ENCODE measurements around the gene SIK3. TPM values are rescaled to one million over a fixed set of nuclear protein-coding genes. Genes with fewer than 3 reads are reported as not detected.

Gene SIK3
- total RNA-seq, 1 experiment from 2014 or later, result 14.5 TPM

GRCh38 chr11:116828632-116829524 is 269.4 kb downstream of the SIK3 start:
- Histone ChIP-seq H3F3A (ENCODE audit: low read length, unreplicated experiment) (no peaks in the 10 kb centered on the region), H3K9ac (ENCODE audit: low read length) (no peak overlapping the region), H3K4me1 (ENCODE audit: insufficient read depth, low read length) (no peaks in the 10 kb centered on the region), H3K9me3 (ENCODE audit: low read length) (no peaks in the 10 kb centered on the region), H3K4me2 (ENCODE audit: low read length) (no peak overlapping the region), H2AFZ (ENCODE audit: low read length) (no peak overlapping the region), H3K79me2 (ENCODE audit: low read length) (no peaks in the 10 kb centered on the region), H3K4me3 (ENCODE audit: low read length) (no peak overlapping the region), H3K27me3 (ENCODE audit: low read length) (no peaks in the 10 kb centered on the region), H3K9me2 (replicated peaks; ENCODE audit: low read length) (no peaks in the 10 kb centered on the region), H4K20me1 (ENCODE audit: low read length) (no peaks in the 10 kb centered on the region), H3K36me3 (ENCODE audit: low read depth, low read length) (no peaks in the 10 kb centered on the region), H3K27ac (ENCODE audit: low read length) (no peak overlapping the region)
- BruUV-seq (replicated peaks), result no TSS peak
- intact Hi-C loops (cut with micrococcal nuclease), result no loop called here
- ChIA-PET POLR2A (ENCODE audit: unreplicated experiment) (no interaction called here), CTCF (interaction anchor here (0.6 kb wide), 1 partner anchor 41 kb away, joined by 4 read pairs; no protein-coding TSS in a partner anchor)
- ATAC-seq, result no peak
- DNase-seq, result no peak
- TF ChIP-seq CTCF (conservative IDR thresholded peaks at IDR 0.05; ENCODE audit: low read depth, low read length), result no peak
- no peak for TF ChIP-seq EZH2 (IDR thresholded peaks at IDR 0.05; ENCODE audit: low read length, unreplicated experiment)
- no peak for TF ChIP-seq EZH2phosphoT487 (IDR thresholded peaks at IDR 0.05; ENCODE audit: borderline replicate concordance, low read length)

DNA sequence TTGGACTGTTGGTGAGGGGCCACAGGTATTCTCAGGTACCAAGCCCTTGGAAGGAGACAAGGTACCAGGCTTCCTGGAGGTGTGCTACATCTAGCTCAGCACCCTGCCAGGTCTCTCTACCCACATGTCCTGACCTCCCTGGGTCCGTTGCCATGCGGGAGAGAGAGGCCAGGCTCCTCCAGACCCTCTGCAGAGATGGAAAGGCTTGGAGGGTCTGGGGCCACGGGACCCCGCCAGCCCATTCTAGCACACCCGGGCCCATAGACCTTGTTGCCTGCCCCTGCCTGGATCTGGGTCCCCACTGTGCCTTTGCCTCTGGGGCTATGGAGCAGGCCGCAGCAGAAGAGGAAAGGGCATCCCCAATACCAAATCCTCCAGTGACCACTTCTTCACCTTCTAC is 270.8 kb downstream of the SIK3 start:
- H3K27me3 ChIP-seq (ENCODE audit: low read length), result no peaks in the 10 kb centered on the region
- H2AFZ ChIP-seq (ENCODE audit: low read length), result no peak overlapping the region
- H3F3A ChIP-seq (ENCODE audit: low read length, unreplicated experiment), result no peaks in the 10 kb centered on the region
- H3K4me2 ChIP-seq (ENCODE audit: low read length), result no peak overlapping the region
- DNase-seq (no peak), ATAC-seq (no peak)
- TF ChIP-seq EZH2 (IDR thresholded peaks at IDR 0.05; ENCODE audit: low read length, unreplicated experiment), result no peak
- no peak for TF ChIP-seq EZH2phosphoT487 (IDR thresholded peaks at IDR 0.05; ENCODE audit: borderline replicate concordance, low read length)
- TF ChIP-seq CTCF (conservative IDR thresholded peaks at IDR 0.05; ENCODE audit: low read depth, low read length), result no peak
- H3K9me3 ChIP-seq (ENCODE audit: low read length), result no peaks in the 10 kb centered on the region
- no peak overlapping the region for H3K27ac ChIP-seq (ENCODE audit: low read length)
- H3K79me2 ChIP-seq (ENCODE audit: low read length), result no peaks in the 10 kb centered on the region
- no TSS peak for BruUV-seq (replicated peaks)
- CTCF ChIA-PET, result no interaction called here
- no peak overlapping the region for H3K9ac ChIP-seq (ENCODE audit: low read length)
- no peaks in the 10 kb centered on the region for H3K36me3 ChIP-seq (ENCODE audit: low read depth, low read length)
- H4K20me1 ChIP-seq (ENCODE audit: low read length), result no peaks in the 10 kb centered on the region
- POLR2A ChIA-PET (ENCODE audit: unreplicated experiment), result no interaction called here
- H3K4me1 ChIP-seq (ENCODE audit: insufficient read depth, low read length), result no peaks in the 10 kb centered on the region
- no peaks in the 10 kb centered on the region for H3K9me2 ChIP-seq (replicated peaks; ENCODE audit: low read length)
- H3K4me3 ChIP-seq (ENCODE audit: low read length), result no peak overlapping the region
- intact Hi-C loops (cut with micrococcal nuclease), result no loop called here

DNA sequence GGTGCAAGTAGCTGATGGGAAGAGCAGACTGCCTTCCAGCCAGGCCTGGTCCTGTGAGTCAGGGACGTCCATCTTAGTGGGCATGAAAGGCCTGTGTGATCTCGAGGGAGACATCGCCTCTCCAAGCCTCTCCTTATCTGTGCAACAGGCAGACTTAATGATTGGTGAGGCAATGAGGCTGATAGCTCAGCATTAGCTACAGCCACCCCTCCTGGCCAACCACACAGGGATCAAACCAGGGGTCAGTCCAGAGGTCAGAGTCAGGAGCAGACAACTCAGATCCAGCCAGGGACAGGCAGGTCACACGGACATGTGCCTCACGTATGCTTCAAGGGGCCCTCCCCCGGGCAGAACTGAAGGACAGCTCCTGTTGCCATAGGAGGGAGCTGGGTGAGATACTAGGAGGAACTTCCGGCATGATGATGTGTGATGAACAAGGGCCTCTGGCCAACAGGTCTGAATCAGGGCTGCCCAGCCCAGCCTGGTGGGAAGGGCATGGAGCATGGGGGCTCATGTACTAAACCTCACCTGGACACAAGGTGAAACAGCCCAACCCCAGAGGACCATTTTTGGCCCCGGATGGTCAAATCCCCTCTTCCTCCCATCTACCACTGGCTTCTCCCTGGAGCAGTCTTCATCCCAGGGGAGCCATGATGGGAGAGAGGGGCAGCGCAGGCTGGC is 271.3 kb downstream of the SIK3 start:
- Histone ChIP-seq H3K4me3 (ENCODE audit: low read length) (no peak overlapping the region), H3K9ac (ENCODE audit: low read length) (no peak overlapping the region), H3K79me2 (ENCODE audit: low read length) (no peaks in the 10 kb centered on the region), H3K27me3 (ENCODE audit: low read length) (no peaks in the 10 kb centered on the region), H3K27ac (ENCODE audit: low read length) (no peak overlapping the region), H3F3A (ENCODE audit: low read length, unreplicated experiment) (no peaks in the 10 kb centered on the region), H3K9me3 (ENCODE audit: low read length) (no peaks in the 10 kb centered on the region), H3K4me1 (ENCODE audit: insufficient read depth, low read length) (no peaks in the 10 kb centered on the region), H2AFZ (ENCODE audit: low read length) (no peak overlapping the region), H3K9me2 (replicated peaks; ENCODE audit: low read length) (no peaks in the 10 kb centered on the region), H3K36me3 (ENCODE audit: low read depth, low read length) (no peaks in the 10 kb centered on the region), H4K20me1 (ENCODE audit: low read length) (no peaks in the 10 kb centered on the region), H3K4me2 (ENCODE audit: low read length) (no peak overlapping the region)
- TF ChIP-seq CTCF (conservative IDR thresholded peaks at IDR 0.05; ENCODE audit: low read depth, low read length), result no peak
- no peak for TF ChIP-seq EZH2 (IDR thresholded peaks at IDR 0.05; ENCODE audit: low read length, unreplicated experiment)
- TF ChIP-seq EZH2phosphoT487 (IDR thresholded peaks at IDR 0.05; ENCODE audit: borderline replicate concordance, low read length), result no peak
- no TSS peak for BruUV-seq (replicated peaks)
- ATAC-seq, result no peak
- no peak for DNase-seq
- ChIA-PET POLR2A (ENCODE audit: unreplicated experiment) (no interaction called here), CTCF (no interaction called here)
- intact Hi-C loops (cut with micrococcal nuclease), result no loop called here
